CD4-positive, alpha-beta T cell (primary cell): ENCODE data around the gene PEX11A. TPM values are rescaled to one million over a fixed set of nuclear protein-coding genes. Genes with fewer than 3 reads are reported as not detected.

Source experiments
- ATAC-seq: fragments of 200-7000 bp; cut with Tn5 transposase; one replicate; pipeline ENCODE4 v1.10.0; 2022; ENCODE audit warnings: mild to moderate bottlenecking; ENCODE audit not compliant: poor library complexity
- CTCF ChIA-PET: fragments of 350-600 bp; sonication (Branson Sonifier 250); formaldehyde crosslinking; loops from one replicate; lab custom pipeline; 2021; ENCODE audit warnings: antibody characterized with exemption, inconsistent platforms; lab: Charles Lee
- POLR2A ChIA-PET: fragments of 350-600 bp; sonication (Branson Sonifier 250); formaldehyde crosslinking; loops from one replicate; lab custom pipeline; 2021; ENCODE audit warnings: antibody characterized with exemption, inconsistent platforms; lab: Charles Lee
- DNase-seq, 14 experiments: peaks; one replicate each; pipeline ENCODE4 v3.0.0-alpha.2; 2013 to 2020; ENCODE audit warnings: mixed read lengths in 2 of 14
- H3K27ac ChIP-seq, 2 donors: one replicate each; pipeline versions ENCODE4 v1.5.1 to v1.7.0; 2013; ENCODE audit warnings: low read length in 2 of 2, low read depth in 1 of 2, mild to moderate bottlenecking in 1 of 2
- H3K27me3 ChIP-seq, 2 experiments: 1 replicate in 1 of 2; 2 replicates in 1 of 2; pipeline versions ENCODE4 v1.6.1 to v1.7.0; 2013; ENCODE audit warnings: low read length in 2 of 2, control low read depth in 1 of 2, mild to moderate bottlenecking in 1 of 2, moderate library complexity in 1 of 2; ENCODE audit not compliant: insufficient read depth in 2 of 2, control insufficient read depth in 1 of 2
- H3K36me3 ChIP-seq: one replicate; pipeline ENCODE4 v1.6.1; 2013; ENCODE audit warnings: low read length, control low read depth; ENCODE audit not compliant: insufficient read depth
- H3K4me1 ChIP-seq: one replicate; pipeline ENCODE4 v1.6.1; 2013; ENCODE audit warnings: low read length, control low read depth; ENCODE audit not compliant: insufficient read depth
- H3K4me3 ChIP-seq: one replicate; pipeline ENCODE4 v1.5.1; 2013; ENCODE audit warnings: mild to moderate bottlenecking, low read length, moderate library complexity
- H3K9me3 ChIP-seq, 2 experiments: 1 replicate in 1 of 2; 2 replicates in 1 of 2; pipeline versions ENCODE4 v1.6.1 to v1.7.0; 2013; ENCODE audit warnings: low read length in 2 of 2, mild to moderate bottlenecking in 2 of 2, control low read depth in 1 of 2, moderate library complexity in 1 of 2; ENCODE audit not compliant: control insufficient read depth in 1 of 2, insufficient read depth in 1 of 2
- H3K27ac Mint-ChIP-seq: one replicate; pipeline ENCODE4 v1.8.0; 2020; ENCODE audit warnings: mixed read lengths
- H3K27me3 Mint-ChIP-seq: one replicate; pipeline ENCODE4 v1.8.0; 2021; ENCODE audit warnings: mixed read lengths
- H3K36me3 Mint-ChIP-seq: one replicate; pipeline ENCODE4 v1.8.0; 2021; ENCODE audit warnings: low read depth, mixed read lengths
- H3K4me1 Mint-ChIP-seq: one replicate; pipeline ENCODE4 v1.8.0; 2021; ENCODE audit warnings: low read depth, mixed read lengths
- H3K4me3 Mint-ChIP-seq: one replicate; pipeline ENCODE4 v1.8.0; 2020; ENCODE audit warnings: mild to moderate bottlenecking, mixed read lengths
- H3K9me3 Mint-ChIP-seq: one replicate; pipeline ENCODE4 v1.8.0; 2020; ENCODE audit warnings: mixed read lengths
- CTCF ChIP-seq: fragments of 200-600 bp; IDR thresholded peaks from one replicate; pipeline ENCODE4 v1.8.0; 2022; ENCODE audit warnings: antibody characterized with exemption, mild to moderate bottlenecking
- intact Hi-C, 2 experiments: fragments of 100-400 bp; cut with DNase I in 1 of 2; cut with micrococcal nuclease in 1 of 2; formaldehyde crosslinking; loops; one replicate each; pipeline versions ENCODE4 v1.15.1 to v1.9.0; 2023 to 2025; cut with DNase I, micrococcal nuclease
- total RNA-seq, 174 experiments: library from RNA in 2 of 174; stranded (reverse) in 2 of 174; gene quantifications; one replicate each; pipeline ENCODE4 v1.2.3 and lab custom pipeline; 2021 to 2026

The PEX11A gene
- total RNA-seq, 2 experiments from 2014 or later: 0.22 TPM

- Histone ChIP-seq H3K9me3 (peaks cover 0 to 16% of the 10 kb centered on the region in 2 experiments), H3K27ac (no peak overlapping the region), H3K36me3 (no peaks in the 10 kb centered on the region), H3K4me1 (peaks cover 10% of the 10 kb centered on the region), H3K4me3 (no peak overlapping the region), H3K27me3 (peaks cover 29 to 36% of the 10 kb centered on the region in 2 experiments)
- no peaks in the 10 kb centered on the region for H3K36me3 Mint-ChIP-seq
- intact Hi-C loops: no loop called here
- peaks cover 57% of the 10 kb centered on the region for H3K27me3 Mint-ChIP-seq
- CTCF ChIA-PET: no interaction called here
- POLR2A ChIA-PET: no interaction called here
- no peak overlapping the region for H3K4me3 Mint-ChIP-seq
- no peak overlapping the region for H3K27ac Mint-ChIP-seq
- TF ChIP-seq CTCF: no peak
- no peaks in the 10 kb centered on the region for H3K9me3 Mint-ChIP-seq
- ATAC-seq: no peak
- no peak for DNase-seq
- H3K4me1 Mint-ChIP-seq: peaks cover 15% of the 10 kb centered on the region
These were observed 37.0 kb downstream of the PEX11A start for GRCh38 chr15:89653578-89653977.

- peaks cover 24 to 36% of the 10 kb centered on the region in 2 experiments for H3K27me3 ChIP-seq
- TF ChIP-seq CTCF: no peak
- ChIA-PET CTCF (no interaction called here), POLR2A (no interaction called here)
- peaks cover 53% of the 10 kb centered on the region for H3K27me3 Mint-ChIP-seq
- no peak overlapping the region for H3K4me3 ChIP-seq
- H3K9me3 Mint-ChIP-seq: no peaks in the 10 kb centered on the region
- intact Hi-C loops: no loop called here
- DNase-seq (no peak), ATAC-seq (no peak)
- H3K27ac ChIP-seq: no peak overlapping the region
- H3K27ac Mint-ChIP-seq: no peak overlapping the region
- H3K9me3 ChIP-seq: peaks cover 0 to 17% of the 10 kb centered on the region in 2 experiments
- no peak overlapping the region for H3K4me3 Mint-ChIP-seq
- peaks cover 15% of the 10 kb centered on the region for H3K4me1 Mint-ChIP-seq
- H3K36me3 Mint-ChIP-seq: no peaks in the 10 kb centered on the region
- no peaks in the 10 kb centered on the region for H3K36me3 ChIP-seq
- H3K4me1 ChIP-seq: peaks cover 10% of the 10 kb centered on the region
These were observed 37.9 kb downstream of the PEX11A start for GRCh38 chr15:89652666-89653065.

GRCh38 chr15:89652131-89652530, 38.4 kb downstream of the PEX11A start:
- H3K4me3 ChIP-seq: no peak overlapping the region
- ATAC-seq (no peak), DNase-seq (no peak)
- H3K4me1 ChIP-seq: peaks cover 10% of the 10 kb centered on the region
- Mint-ChIP-seq H3K4me1 (peaks cover 15% of the 10 kb centered on the region), H3K4me3 (no peak overlapping the region), H3K27me3 (peaks cover 48% of the 10 kb centered on the region), H3K27ac (no peak overlapping the region), H3K36me3 (no peaks in the 10 kb centered on the region), H3K9me3 (no peaks in the 10 kb centered on the region)
- H3K27ac ChIP-seq: no peak overlapping the region
- H3K9me3 ChIP-seq: peaks cover 0 to 23% of the 10 kb centered on the region in 2 experiments
- CTCF ChIA-PET: no interaction called here
- H3K36me3 ChIP-seq: no peaks in the 10 kb centered on the region
- intact Hi-C loops: no loop called here
- peaks cover 24 to 36% of the 10 kb centered on the region in 2 experiments for H3K27me3 ChIP-seq
- no peak for TF ChIP-seq CTCF
- POLR2A ChIA-PET: no interaction called here
